ENCODE measurements around the gene NFATC2.

NFATC2 gene

DNA sequence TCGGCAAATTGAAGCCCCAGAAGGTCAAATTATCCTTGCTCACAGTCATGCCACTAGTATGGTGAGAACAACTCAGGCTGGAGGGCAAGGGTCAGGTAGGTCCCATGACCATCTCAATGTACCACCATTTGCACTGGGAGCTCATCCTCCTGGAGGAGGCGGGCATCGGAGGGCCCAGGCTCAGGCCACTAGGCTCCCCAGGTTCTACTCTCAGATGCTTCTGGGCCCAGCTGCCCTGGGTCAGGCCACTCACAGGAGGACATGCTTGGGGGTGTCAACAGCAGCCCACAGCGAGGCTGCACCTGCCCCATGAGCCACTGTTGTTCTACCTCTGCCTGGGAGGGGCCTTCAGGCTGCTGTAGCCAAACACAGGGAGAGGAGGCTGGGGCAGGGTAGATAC lies 39.1 kb downstream of the NFATC2 start:
- TF ChIP-seq, protein P1, sequence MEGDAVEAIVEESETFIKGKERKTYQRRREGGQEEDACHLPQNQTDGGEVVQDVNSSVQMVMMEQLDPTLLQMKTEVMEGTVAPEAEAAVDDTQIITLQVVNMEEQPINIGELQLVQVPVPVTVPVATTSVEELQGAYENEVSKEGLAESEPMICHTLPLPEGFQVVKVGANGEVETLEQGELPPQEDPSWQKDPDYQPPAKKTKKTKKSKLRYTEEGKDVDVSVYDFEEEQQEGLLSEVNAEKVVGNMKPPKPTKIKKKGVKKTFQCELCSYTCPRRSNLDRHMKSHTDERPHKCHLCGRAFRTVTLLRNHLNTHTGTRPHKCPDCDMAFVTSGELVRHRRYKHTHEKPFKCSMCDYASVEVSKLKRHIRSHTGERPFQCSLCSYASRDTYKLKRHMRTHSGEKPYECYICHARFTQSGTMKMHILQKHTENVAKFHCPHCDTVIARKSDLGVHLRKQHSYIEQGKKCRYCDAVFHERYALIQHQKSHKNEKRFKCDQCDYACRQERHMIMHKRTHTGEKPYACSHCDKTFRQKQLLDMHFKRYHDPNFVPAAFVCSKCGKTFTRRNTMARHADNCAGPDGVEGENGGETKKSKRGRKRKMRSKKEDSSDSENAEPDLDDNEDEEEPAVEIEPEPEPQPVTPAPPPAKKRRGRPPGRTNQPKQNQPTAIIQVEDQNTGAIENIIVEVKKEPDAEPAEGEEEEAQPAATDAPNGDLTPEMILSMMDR (conservative IDR thresholded peaks at IDR 0.05; ENCODE audit: low read length), result no peak
- no peak for TF ChIP-seq EZH2phosphoT487 (IDR thresholded peaks at IDR 0.05; ENCODE audit: borderline replicate concordance)
- H3K4me1 ChIP-seq (ENCODE audit: insufficient read depth, low read length, poor library complexity, severe bottlenecking), result peaks cover 11% of the 10 kb centered on the region
- H3K79me2 ChIP-seq (ENCODE audit: insufficient read depth, low read length), result peaks cover 23% of the 10 kb centered on the region; the same call in 1 of the 2 replicates
- no peaks in the 10 kb centered on the region for H3F3A ChIP-seq (ENCODE audit: low read depth)
- H3K4me3 ChIP-seq (ENCODE audit: low read length, poor library complexity, severe bottlenecking), result no peak overlapping the region
- H3K9me3 ChIP-seq (ENCODE audit: insufficient read depth, low read depth, low read length), result no peaks in the 10 kb centered on the region
- H3K27me3 ChIP-seq (ENCODE audit: insufficient read depth, low read length, poor library complexity, severe bottlenecking), result no peaks in the 10 kb centered on the region
- peaks cover 7% of the 10 kb centered on the region for H4K20me1 ChIP-seq (ENCODE audit: insufficient read depth, low read length, poor library complexity, severe bottlenecking)
- no peak overlapping the region for H3K9ac ChIP-seq (ENCODE audit: low read depth, low read length, poor library complexity, severe bottlenecking)
- H2AFZ ChIP-seq (ENCODE audit: low read length), result no peak overlapping the region
- H3K36me3 ChIP-seq (ENCODE audit: insufficient read depth, low read length), result peaks cover 59% of the 10 kb centered on the region; the same call in 1 of the 2 replicates
- no peaks in the 10 kb centered on the region for H3K9me2 ChIP-seq (replicated peaks; ENCODE audit: low read depth, low read length)
- H3K4me2 ChIP-seq (ENCODE audit: low read depth, low read length, poor library complexity, severe bottlenecking), result no peak overlapping the region

DNA sequence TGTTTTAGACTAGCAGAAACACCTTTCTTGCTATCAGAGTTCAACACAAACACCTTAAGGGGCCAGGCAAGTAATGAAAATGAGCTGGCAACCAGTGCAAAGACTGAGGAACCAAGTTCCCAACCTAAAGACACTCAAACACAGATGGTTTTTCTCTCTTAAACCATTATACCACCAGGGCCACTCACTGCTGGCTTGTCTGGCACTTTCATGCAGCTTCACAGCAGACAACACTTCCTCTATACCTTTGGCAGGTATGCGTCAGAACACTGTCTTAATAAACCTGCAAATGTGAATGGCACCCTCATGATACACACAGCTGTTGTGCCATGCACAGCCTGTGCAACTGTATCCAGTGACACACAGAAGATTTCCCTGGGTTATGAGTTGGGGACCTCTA lies 41.6 kb downstream of the NFATC2 start:
- H3K36me3 ChIP-seq (ENCODE audit: insufficient read depth, low read length), result peaks cover 38% of the 10 kb centered on the region; the same call in 1 of the 2 replicates
- TF ChIP-seq, protein P1 (conservative IDR thresholded peaks at IDR 0.05; ENCODE audit: low read length), result no peak
- TF ChIP-seq EZH2phosphoT487 (IDR thresholded peaks at IDR 0.05; ENCODE audit: borderline replicate concordance), result no peak
- no peak overlapping the region for H3K4me2 ChIP-seq (ENCODE audit: low read depth, low read length, poor library complexity, severe bottlenecking)
- peaks cover 37% of the 10 kb centered on the region for H3K79me2 ChIP-seq (ENCODE audit: insufficient read depth, low read length)
- no peaks in the 10 kb centered on the region for H3F3A ChIP-seq (ENCODE audit: low read depth)
- H3K9me3 ChIP-seq (ENCODE audit: insufficient read depth, low read depth, low read length), result no peaks in the 10 kb centered on the region
- H3K9me2 ChIP-seq (replicated peaks; ENCODE audit: low read depth, low read length), result no peaks in the 10 kb centered on the region
- H3K4me3 ChIP-seq (ENCODE audit: low read length, poor library complexity, severe bottlenecking), result no peak overlapping the region
- H2AFZ ChIP-seq (ENCODE audit: low read length), result no peak overlapping the region
- H4K20me1 ChIP-seq (ENCODE audit: insufficient read depth, low read length, poor library complexity, severe bottlenecking), result peaks cover 3% of the 10 kb centered on the region
- peaks cover 35% of the 10 kb centered on the region for H3K4me1 ChIP-seq (ENCODE audit: insufficient read depth, low read length, poor library complexity, severe bottlenecking)
- no peak overlapping the region for H3K9ac ChIP-seq (ENCODE audit: low read depth, low read length, poor library complexity, severe bottlenecking)
- no peaks in the 10 kb centered on the region for H3K27me3 ChIP-seq (ENCODE audit: insufficient read depth, low read length, poor library complexity, severe bottlenecking)

DNA sequence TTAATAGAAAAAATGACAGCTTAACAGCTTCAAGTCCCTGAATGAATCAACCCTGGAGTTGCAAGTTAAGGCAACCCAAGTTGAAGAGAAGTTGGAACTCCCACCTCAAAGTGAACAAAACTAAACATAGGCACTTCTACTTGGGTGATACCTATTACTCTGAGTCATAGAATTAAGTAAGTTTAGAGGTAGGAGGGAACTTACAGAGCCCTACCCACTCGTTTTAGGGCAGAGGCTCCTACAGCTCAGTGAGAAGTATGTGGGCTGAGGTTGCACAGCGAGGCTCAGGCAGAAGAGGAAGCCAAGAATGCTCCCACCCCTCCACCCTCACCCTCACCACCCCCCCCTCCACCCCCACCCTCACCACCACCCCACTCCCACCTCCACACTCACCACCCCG lies 42.2 kb downstream of the NFATC2 start:
- Histone ChIP-seq H3K27me3 (ENCODE audit: insufficient read depth, low read length, poor library complexity, severe bottlenecking) (no peaks in the 10 kb centered on the region), H3F3A (ENCODE audit: low read depth) (no peaks in the 10 kb centered on the region), H3K4me3 (ENCODE audit: low read length, poor library complexity, severe bottlenecking) (no peak overlapping the region), H3K4me1 (ENCODE audit: insufficient read depth, low read length, poor library complexity, severe bottlenecking) (peaks cover 36% of the 10 kb centered on the region), H2AFZ (ENCODE audit: low read length) (no peak overlapping the region), H3K79me2 (ENCODE audit: insufficient read depth, low read length) (peaks cover 35% of the 10 kb centered on the region), H4K20me1 (ENCODE audit: insufficient read depth, low read length, poor library complexity, severe bottlenecking) (peaks cover 3% of the 10 kb centered on the region), H3K4me2 (ENCODE audit: low read depth, low read length, poor library complexity, severe bottlenecking) (no peak overlapping the region), H3K9me3 (ENCODE audit: insufficient read depth, low read depth, low read length) (no peaks in the 10 kb centered on the region), H3K36me3 (ENCODE audit: insufficient read depth, low read length) (peaks cover 32% of the 10 kb centered on the region; the same call in 1 of the 2 replicates), H3K9ac (ENCODE audit: low read depth, low read length, poor library complexity, severe bottlenecking) (no peak overlapping the region), H3K9me2 (replicated peaks; ENCODE audit: low read depth, low read length) (no peaks in the 10 kb centered on the region)
- TF ChIP-seq, protein P1 (conservative IDR thresholded peaks at IDR 0.05; ENCODE audit: low read length), result no peak
- no peak for TF ChIP-seq EZH2phosphoT487 (IDR thresholded peaks at IDR 0.05; ENCODE audit: borderline replicate concordance)
